NCI-H2029 (cell line): Measurements from ENCODE around the gene TMC6.
"Not testable (repeated sequence)": the region's sequence is repeated elsewhere in the genome, so short reads cannot be mapped to it uniquely, and the experiment has no call there.

Source experiments
- DNase-seq: peaks from one replicate; lab custom pipeline; 2025; lab: John Stamatoyannopoulos, UW

TMC6 gene

DNA sequence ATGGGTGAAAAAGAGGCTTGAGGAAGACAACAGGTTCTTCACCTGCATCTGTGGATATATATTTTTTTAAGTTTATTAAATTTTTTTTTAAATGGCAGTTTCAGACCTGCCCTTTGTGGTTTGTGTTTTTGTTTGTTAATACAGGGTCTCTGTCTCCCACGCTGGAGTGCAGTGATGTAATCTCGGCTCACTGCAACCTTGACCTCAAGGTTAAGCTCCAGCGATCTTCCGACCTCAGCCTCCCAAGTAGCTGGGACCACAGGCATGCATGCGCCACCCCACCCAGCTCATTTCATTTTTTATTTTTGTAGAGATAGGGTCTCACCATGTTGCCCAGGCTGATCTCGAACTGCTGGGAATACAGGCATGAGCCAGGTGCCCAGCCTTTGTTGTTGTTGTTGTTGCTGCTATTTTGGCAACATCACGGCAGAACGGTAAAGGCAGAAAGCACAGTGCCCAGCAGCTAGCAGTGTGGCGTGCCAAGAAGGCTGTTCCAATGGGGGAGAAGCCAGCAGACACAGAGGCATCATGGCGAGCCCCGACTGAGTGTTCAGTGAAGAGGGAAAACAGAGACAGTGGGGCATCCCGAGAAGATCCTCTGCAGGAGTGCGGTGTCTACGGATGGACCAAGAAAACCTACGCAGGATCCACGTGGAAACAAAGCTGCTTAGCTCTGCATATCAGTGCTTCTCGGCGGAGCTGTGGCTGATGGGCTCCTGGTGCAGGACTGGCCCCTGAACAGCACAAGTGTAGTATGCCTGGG, 19.6 kb downstream of the TMC6 start:
- no peak for DNase-seq

GRCh38 chr17:78107976-78108725, 20.4 kb downstream of the TMC6 start:
- DNase-seq: no peak

GRCh38 chr17:78107457-78107856, 21.1 kb downstream of the TMC6 start:
- DNase-seq: no peak

GRCh38 chr17:78106211-78106610, 22.3 kb downstream of the TMC6 start:
- DNase-seq: no peak

DNA sequence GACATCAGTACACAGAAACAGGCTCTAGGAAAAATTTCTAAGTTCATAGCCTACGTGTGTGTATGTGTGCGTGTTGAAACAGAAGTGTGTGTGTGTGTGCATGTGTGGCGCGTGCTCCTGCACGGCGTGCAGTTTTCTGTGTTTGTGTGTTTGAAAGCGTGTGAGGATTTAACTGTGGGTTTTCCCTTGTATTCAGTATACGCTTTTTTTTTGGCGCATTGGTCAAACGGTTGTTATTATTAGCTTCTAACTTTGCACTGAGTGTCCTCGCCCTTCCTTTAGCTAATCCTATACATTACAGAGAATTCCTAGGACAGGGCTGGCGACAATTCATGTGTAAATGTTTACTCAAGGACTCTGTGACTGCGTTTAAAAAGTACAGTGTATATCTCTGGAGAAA, 23.0 kb downstream of the TMC6 start:
- DNase-seq: no peak

- DNase-seq: no peak
Observed at GRCh38 chr17:78105101-78105500, 23.5 kb downstream of the TMC6 start.

GRCh38 chr17:78104540-78104941, 24.0 kb downstream of the TMC6 start:
- no peak for DNase-seq

DNA sequence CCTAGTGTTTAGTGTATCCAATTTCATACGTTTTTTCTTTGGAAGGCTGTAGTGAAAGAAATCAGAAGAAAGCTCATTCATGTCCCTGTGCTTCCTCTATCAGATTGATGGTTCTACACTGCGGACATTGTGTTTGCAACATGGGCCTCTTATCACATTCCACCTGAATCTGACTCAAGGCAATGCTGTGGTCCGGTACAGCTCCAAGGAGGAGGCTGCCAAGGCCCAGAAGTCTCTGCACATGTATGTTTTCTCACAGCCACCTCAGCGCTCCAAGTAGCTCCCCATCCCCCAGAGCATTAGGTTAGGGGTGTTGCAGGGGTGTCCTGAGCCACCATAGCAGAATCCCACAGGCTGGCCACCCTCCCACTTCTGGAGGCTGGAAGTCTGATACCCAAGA, 25.2 kb downstream of the TMC6 start:
- no peak for DNase-seq

DNA sequence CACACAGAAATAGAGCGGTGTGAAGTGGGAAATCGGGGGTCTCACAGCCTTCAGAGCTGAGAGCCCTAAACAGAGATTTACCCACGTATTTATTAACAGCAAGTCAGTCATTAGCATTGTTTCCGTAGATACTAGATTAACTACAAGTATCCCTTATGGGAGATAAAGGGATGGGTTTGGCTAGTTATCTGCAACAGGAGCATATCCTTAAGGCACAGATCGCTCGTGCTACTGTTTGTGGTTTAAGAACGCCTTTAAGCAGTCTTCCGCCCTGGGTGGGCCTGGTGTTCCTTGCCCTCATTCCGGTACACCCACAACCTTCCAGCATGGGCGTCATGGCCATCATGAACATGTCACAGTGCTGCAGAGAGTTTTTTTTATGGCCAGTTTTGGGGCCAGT, 27.0 kb downstream of the TMC6 start:
- DNase-seq: no peak

DNA sequence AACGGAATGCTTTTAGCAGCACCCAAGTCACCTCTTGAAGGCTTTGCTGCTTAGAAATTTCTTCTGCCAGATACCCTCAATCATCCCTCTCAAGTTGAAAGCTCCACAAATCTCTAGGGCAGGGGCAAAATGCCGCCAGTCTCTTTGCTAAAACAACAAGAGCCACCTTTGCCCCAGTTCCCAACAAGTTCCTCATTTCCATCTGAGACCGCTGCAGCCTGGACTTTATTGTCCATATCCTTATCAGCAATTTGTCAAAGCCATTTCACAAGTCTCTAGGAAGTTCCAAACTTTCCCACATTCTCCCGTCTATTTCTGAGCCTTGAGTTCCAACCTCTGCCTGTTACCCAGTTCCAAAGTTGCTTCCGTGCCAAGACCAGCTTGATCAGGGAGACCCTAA, 27.4 kb downstream of the TMC6 start:
- no peak for DNase-seq

DNA sequence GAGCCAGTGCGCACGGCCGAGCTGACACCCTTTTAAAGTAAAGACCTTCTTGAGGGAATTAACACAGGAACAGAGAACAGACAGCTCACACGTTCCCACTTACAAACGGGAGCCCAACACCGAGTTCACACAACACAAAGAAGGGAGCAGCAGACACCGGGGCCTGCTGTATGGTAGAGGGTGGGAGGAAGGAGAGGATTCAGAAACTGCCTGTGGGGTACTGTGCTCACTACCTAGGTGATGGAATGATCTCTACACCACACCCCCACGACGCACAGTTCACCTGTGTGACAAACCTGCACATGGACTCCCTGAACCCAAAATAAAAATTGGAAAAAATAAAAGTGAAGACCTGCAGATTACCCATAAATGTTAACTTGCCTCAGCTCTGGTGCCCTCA, 32.5 kb downstream of the TMC6 start:
- no peak for DNase-seq

GRCh38 chr17:78095035-78095434, 33.5 kb downstream of the TMC6 start:
- DNase-seq: no peak

DNA sequence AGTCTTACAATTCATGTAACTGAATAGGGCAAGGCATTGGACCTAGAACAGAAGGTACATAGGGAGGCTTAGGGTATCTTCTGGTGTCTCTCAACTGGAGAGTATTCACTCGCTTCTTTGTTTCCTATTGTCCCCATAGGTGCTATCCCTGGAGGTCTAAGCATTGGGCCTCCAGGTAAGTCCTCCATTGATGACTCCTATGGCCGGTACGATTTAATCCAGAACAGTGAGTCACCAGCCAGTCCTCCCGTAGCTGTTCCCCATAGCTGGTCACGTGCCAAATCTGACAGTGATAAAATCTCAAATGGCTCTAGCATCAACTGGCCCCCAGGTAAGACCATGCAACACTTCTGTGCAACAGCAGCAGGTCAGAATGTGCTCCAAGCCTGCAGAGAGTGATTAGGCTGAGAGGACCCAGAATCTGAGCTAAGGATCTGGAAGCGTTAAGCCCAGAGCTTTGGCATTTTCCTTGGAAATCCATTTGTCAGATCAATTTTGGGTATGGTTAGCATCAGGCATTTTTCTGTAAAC, 35.7 kb downstream of the TMC6 start:
- DNase-seq: no peak

- no peak for DNase-seq
Observed at GRCh38 chr17:78089576-78090281, 38.8 kb downstream of the TMC6 start.

- DNase-seq: no peak
Observed at GRCh38 chr17:78088529-78088928, 40.0 kb downstream of the TMC6 start.

- no peak for DNase-seq
Observed at GRCh38 chr17:78086740-78087139, 41.8 kb downstream of the TMC6 start.

- no peak for DNase-seq
Observed at GRCh38 chr17:78082988-78083387, 45.6 kb downstream of the TMC6 start.

GRCh38 chr17:78082355-78082872, 46.1 kb downstream of the TMC6 start:
- DNase-seq: not testable (repeated sequence)

- no peak for DNase-seq
Observed at GRCh38 chr17:78081551-78081950, 47.0 kb downstream of the TMC6 start.

DNA sequence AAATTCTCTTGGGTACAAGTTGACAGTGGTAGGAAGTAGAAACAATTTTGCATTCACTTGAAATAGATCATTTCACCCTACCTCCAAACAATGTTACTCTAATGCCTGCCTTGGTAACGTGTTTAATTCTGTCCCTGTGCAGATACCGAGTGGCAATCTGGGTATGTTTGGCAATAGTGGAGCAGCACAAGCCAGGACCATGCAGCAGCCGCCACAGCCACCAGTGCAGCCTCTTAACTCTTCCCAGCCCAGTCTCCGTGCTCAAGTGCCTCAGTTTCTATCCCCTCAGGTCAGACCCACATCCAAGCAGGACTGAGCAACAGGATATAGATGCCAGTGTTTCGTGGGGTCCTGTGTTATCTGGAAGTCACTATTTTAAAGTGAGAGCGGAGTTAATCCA, 49.3 kb downstream of the TMC6 start:
- DNase-seq: no peak

DNA sequence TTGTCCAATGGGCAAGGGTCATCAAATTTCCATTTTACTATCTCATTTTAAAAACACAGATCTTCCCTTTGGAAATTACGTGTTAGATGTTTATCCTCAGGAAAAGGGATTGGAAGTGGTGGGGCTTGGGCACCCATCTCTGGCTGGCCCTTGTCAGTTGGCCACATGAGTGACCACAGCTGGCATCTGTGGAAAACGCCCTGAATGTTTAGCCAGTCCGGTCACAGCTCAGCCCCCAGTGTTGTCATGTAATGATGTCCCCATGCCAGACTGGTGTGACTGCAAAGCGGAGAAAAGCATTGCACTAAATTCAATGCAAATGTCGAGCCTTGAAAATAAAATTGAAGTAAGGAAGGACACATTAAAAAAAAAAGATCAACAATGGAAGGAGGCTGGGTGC, 53.0 kb downstream of the TMC6 start:
- no peak for DNase-seq

DNA sequence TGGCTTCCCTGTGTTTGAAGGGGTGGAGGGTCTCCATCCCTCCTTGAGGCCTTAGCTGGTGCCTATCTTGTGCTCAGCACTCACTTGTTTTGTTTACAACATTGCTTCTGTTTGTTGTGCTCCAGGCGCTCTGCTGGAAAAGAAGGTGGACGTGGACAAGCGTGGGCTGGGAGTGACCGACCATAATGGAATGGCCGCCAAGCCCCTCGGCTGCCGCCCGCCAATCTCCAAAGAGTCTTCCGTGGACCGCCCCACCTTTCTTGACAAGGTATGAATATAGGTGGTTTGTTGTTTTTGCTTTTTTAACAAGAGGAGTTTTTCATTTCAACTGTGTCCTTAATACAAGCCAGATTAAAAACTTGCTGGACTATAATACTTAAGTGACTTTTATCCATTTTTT, 53.5 kb downstream of the TMC6 start:
- no peak for DNase-seq

DNA sequence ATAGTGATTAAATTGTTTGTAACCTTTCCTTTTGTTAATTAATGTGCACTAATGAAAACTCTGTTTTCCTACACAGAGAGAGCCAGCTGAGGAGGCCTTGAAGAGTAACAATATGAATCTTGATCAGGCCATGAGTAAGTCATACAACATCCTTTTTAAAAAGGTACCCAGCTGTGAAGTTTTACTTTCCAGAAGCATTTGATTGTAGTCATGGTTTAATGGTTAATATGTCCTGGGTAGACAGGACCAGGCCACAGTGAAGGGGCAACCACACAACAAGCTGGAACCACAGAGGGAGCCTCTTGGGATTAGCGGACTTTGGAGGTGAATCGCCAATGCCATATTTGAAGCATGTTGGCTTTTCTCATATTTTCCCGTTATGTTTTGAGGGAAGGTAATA, 55.6 kb downstream of the TMC6 start:
- no peak for DNase-seq
